Endodermal cell (in vitro differentiated cells): ENCODE results near the gene NCOA3. TPM values are rescaled to one million over a fixed set of nuclear protein-coding genes. Genes with fewer than 3 reads are reported as not detected.

Source experiments
- DNase-seq: peaks from one replicate; pipeline ENCODE4 v3.0.0-alpha.2; 2017
- H3K27ac ChIP-seq: 2 replicates; pipeline ENCODE4 v1.5.1; 2013; ENCODE audit warnings: mild to moderate bottlenecking, low read depth, low read length, moderate library complexity
- H3K27me3 ChIP-seq: 2 replicates; pipeline ENCODE4 v1.6.1; 2013; ENCODE audit warnings: mild to moderate bottlenecking, low read length, moderate library complexity; ENCODE audit not compliant: insufficient read depth, control insufficient read depth, poor library complexity, severe bottlenecking
- H3K36me3 ChIP-seq: 2 replicates; pipeline ENCODE4 v1.7.0; 2013; ENCODE audit warnings: mild to moderate bottlenecking, low read length, moderate library complexity; ENCODE audit not compliant: control insufficient read depth, insufficient read depth
- H3K4me1 ChIP-seq: one replicate; pipeline ENCODE4 v1.7.0; 2013; ENCODE audit warnings: low read length; ENCODE audit not compliant: control insufficient read depth, insufficient read depth
- H3K4me3 ChIP-seq: 2 replicates; pipeline ENCODE4 v1.5.1; 2013; ENCODE audit warnings: mild to moderate bottlenecking, low read length, moderate library complexity
- H3K9ac ChIP-seq: 2 replicates; pipeline ENCODE4 v1.6.1; 2013; ENCODE audit warnings: mild to moderate bottlenecking, low read length, moderate library complexity; ENCODE audit not compliant: poor library complexity, severe bottlenecking; ENCODE audit errors: extremely low read depth
- H3K9me3 ChIP-seq: 2 replicates; pipeline ENCODE4 v1.6.1; 2013; ENCODE audit warnings: mild to moderate bottlenecking, low read length, moderate library complexity; ENCODE audit not compliant: control insufficient read depth
- H3K27ac Mint-ChIP-seq: 2 replicates; pipeline ENCODE4 v1.8.0; 2020; ENCODE audit warnings: mixed read lengths
- H3K27me3 Mint-ChIP-seq: 2 replicates; pipeline ENCODE4 v1.8.0; 2021; ENCODE audit warnings: mild to moderate bottlenecking, mixed read lengths; ENCODE audit not compliant: insufficient read depth
- H3K36me3 Mint-ChIP-seq: 2 replicates; pipeline ENCODE4 v1.8.0; 2020; ENCODE audit warnings: low read depth, mixed read lengths
- H3K4me1 Mint-ChIP-seq: 2 replicates; pipeline ENCODE4 v1.8.0; 2020; ENCODE audit warnings: mixed read lengths
- H3K4me3 Mint-ChIP-seq: 2 replicates; pipeline ENCODE4 v1.8.0; 2020; ENCODE audit warnings: mild to moderate bottlenecking, moderate library complexity, mixed read lengths
- H3K9me3 Mint-ChIP-seq: 2 replicates; pipeline ENCODE4 v1.8.0; 2020; ENCODE audit warnings: mild to moderate bottlenecking, mixed read lengths
- WGBS, 2 experiments: methylation state at CpG; one replicate each; pipeline versions ENCODE4 v1.1.5 to v1.1.7; 2013; ENCODE audit warnings: missing lambda C conversion rate in 2 of 2, mixed read lengths in 1 of 2; ENCODE audit not compliant: insufficient coverage in 1 of 2, insufficient read length in 1 of 2; 5-methylcytosine and 5-hydroxymethylcytosine counted together
- total RNA-seq, 2 donors: library from RNA; stranded (reverse); fragmentation: NEBNext Ultra II Directional in 1 of 2; extraction: Animal tissue kit (Norgen Biotek cat#: 25700) in 1 of 2; gene quantifications; 2 replicates in 1 of 2; 3 replicates in 1 of 2; pipeline ENCODE4 v1.2.1, GENCODE V29; 2021
- TF ChIP-seq, protein P1 (sequence below): fragments of 200-600 bp; sonication (generic); conservative IDR thresholded peaks from 2 replicates; pipeline ENCODE4 v1.5.0; 2021; ENCODE audit warnings: antibody characterized with exemption, mild to moderate bottlenecking

The NCOA3 gene
- total RNA-seq, 2 donors from 2014 or later: 38.6 TPM

DNA sequence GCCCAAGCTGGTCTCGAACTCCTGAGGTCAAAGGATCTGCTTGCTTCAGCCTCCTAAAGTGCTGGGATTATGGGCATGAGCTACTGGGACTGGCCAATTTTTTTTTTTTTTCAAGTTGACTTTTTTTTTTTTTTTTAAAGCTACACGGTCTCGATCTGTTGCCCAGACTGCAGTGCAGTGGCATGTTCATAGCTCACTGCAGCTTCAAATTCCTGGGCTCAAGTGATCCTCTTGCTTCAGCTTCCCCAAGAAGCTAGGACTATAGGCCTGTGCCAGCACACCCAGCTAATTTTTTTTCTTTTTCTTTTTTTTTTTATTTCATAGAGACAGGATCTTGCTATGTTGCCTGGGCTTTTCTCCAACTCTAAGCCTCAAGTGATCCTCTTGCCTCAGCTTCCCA lies 59.5 kb downstream of the NCOA3 start:
- H3K4me1 Mint-ChIP-seq: peaks cover 39% of the 10 kb centered on the region
- WGBS, 2 experiments: 99 to 100% methylated on average over 1 to 3 of the region's 3 CpGs
- no peaks in the 10 kb centered on the region for H3K36me3 Mint-ChIP-seq
- Histone ChIP-seq H3K4me3 (no peak overlapping the region), H3K27ac (no peak overlapping the region), H3K9me3 (no peaks in the 10 kb centered on the region), H3K27me3 (no peaks in the 10 kb centered on the region), H3K9ac (no peak overlapping the region), H3K4me1 (peaks cover 8% of the 10 kb centered on the region), H3K36me3 (no peaks in the 10 kb centered on the region)
- TF ChIP-seq, protein P1, sequence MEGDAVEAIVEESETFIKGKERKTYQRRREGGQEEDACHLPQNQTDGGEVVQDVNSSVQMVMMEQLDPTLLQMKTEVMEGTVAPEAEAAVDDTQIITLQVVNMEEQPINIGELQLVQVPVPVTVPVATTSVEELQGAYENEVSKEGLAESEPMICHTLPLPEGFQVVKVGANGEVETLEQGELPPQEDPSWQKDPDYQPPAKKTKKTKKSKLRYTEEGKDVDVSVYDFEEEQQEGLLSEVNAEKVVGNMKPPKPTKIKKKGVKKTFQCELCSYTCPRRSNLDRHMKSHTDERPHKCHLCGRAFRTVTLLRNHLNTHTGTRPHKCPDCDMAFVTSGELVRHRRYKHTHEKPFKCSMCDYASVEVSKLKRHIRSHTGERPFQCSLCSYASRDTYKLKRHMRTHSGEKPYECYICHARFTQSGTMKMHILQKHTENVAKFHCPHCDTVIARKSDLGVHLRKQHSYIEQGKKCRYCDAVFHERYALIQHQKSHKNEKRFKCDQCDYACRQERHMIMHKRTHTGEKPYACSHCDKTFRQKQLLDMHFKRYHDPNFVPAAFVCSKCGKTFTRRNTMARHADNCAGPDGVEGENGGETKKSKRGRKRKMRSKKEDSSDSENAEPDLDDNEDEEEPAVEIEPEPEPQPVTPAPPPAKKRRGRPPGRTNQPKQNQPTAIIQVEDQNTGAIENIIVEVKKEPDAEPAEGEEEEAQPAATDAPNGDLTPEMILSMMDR: no peak
- no peaks in the 10 kb centered on the region for H3K9me3 Mint-ChIP-seq
- no peaks in the 10 kb centered on the region for H3K27me3 Mint-ChIP-seq
- H3K27ac Mint-ChIP-seq: no peak overlapping the region
- no peak for DNase-seq
- H3K4me3 Mint-ChIP-seq: no peak overlapping the region

DNA sequence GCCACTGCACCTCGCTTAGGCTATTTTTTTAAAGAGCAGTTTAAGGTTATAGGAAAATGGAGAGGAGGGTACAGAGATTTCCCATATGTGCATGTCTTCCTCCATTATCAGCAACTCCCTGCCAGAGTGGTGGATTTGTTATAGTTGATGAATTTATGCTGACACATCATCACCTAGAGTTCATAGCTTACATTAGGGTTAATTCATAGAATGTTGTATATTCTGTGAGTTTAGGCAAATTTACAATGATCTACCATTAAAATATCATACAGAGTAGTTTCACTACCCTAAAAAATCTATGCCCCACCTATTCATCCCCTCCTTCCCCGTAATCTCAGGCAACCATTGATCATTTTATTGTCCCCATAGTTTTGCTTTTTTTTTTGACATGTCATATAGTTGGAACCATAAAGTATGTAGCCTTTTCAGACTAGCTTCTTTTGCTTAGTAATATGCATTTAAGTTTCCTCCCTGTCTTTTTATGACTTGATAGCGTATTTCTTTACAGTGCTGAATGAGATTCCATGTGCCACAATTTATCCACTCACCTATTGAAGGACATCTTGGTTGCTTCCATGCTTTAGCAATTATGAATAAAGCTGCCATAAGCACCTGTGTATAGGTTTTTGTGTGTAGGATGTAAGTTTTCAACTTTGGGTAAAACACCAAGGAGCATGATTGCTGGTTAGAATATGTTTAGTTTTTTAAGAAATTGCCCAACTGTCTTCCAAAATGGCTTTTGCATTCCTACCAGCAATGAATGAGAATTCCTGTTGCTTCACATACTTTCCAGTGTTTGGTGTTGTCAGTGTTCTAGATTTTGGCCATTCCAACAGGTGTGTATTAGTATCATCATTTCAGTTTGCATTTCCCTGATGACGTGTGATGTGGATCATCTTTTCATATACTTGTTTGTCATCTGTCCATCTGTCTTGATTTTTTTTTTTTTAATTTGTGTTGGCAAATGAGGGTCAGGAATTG lies 60.2 kb downstream of the NCOA3 start:
- Histone ChIP-seq H3K4me3 (no peak overlapping the region), H3K27ac (no peak overlapping the region), H3K9ac (no peak overlapping the region), H3K9me3 (no peaks in the 10 kb centered on the region), H3K27me3 (no peaks in the 10 kb centered on the region), H3K4me1 (peaks cover 8% of the 10 kb centered on the region), H3K36me3 (no peaks in the 10 kb centered on the region)
- TF ChIP-seq, protein P1: no peak
- Mint-ChIP-seq H3K4me3 (no peak overlapping the region), H3K36me3 (no peaks in the 10 kb centered on the region), H3K27ac (no peak overlapping the region), H3K9me3 (no peaks in the 10 kb centered on the region), H3K4me1 (peaks cover 34% of the 10 kb centered on the region), H3K27me3 (no peaks in the 10 kb centered on the region)
- DNase-seq: no peak
- 86 to 93% methylated on average over 1 to 4 of the region's 4 CpGs for WGBS, 2 experiments

DNA sequence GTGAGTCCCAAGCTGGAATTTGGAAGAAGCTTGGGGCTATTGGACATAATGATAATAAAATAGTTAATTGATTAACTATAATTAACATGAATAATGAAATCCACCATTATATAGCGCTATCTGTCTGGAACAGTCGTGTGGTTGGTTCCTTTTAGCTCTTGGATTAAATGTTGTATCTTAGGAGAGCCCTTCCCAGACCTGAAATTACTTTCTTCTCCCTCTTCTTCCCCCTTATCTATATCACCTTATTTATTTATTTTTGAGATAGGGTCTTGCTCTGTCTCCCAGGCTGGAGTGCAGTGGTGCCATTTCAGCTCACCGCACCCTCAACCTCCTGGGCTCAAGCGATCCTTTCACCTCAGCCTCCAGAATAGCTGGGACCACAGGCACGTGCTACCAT lies 64.6 kb downstream of the NCOA3 start:
- H3K36me3 Mint-ChIP-seq: peaks cover 19% of the 10 kb centered on the region
- Histone ChIP-seq H3K27me3 (no peaks in the 10 kb centered on the region), H3K27ac (no peak overlapping the region), H3K4me1 (no peaks in the 10 kb centered on the region), H3K9me3 (peaks cover 13% of the 10 kb centered on the region), H3K4me3 (no peak overlapping the region), H3K9ac (no peak overlapping the region), H3K36me3 (no peaks in the 10 kb centered on the region)
- H3K27ac Mint-ChIP-seq: no peak overlapping the region
- WGBS, 2 experiments: 97 to 98% methylated on average over 3 to 5 of the region's 5 CpGs
- TF ChIP-seq, protein P1: no peak
- no peak for DNase-seq
- H3K9me3 Mint-ChIP-seq: peaks cover 10% of the 10 kb centered on the region
- no peak overlapping the region for H3K4me3 Mint-ChIP-seq
- H3K27me3 Mint-ChIP-seq: no peaks in the 10 kb centered on the region
- H3K4me1 Mint-ChIP-seq: peaks cover 11% of the 10 kb centered on the region
